GM21526 (cell line): ENCODE data around the gene RTP1.
"Not testable (repeated sequence)": the region's sequence is repeated elsewhere in the genome, so short reads cannot be mapped to it uniquely, and the experiment has no call there.

Experiments
- ATAC-seq: cut with Tn5 transposase; IDR thresholded peaks from one replicate; pipeline ENCODE4 v1.9.1; 2021; ENCODE audit warnings: moderate library complexity; ENCODE audit not compliant: unreplicated experiment, low FRiP score

Gene RTP1

GRCh38 chr3:187237741-187238140, 40.5 kb downstream of the RTP1 start:
- ATAC-seq, result no peak

- no peak for ATAC-seq
Observed at GRCh38 chr3:187238239-187238638, 41.0 kb downstream of the RTP1 start.

- not testable (repeated sequence) for ATAC-seq
Observed at GRCh38 chr3:187238835-187239234, 41.5 kb downstream of the RTP1 start.

- ATAC-seq, result no peak
Observed at GRCh38 chr3:187242435-187242834, 45.1 kb downstream of the RTP1 start.

GRCh38 chr3:187242900-187243299, 45.6 kb downstream of the RTP1 start:
- ATAC-seq, result no peak

- no peak for ATAC-seq
Observed at GRCh38 chr3:187243933-187244524, 46.7 kb downstream of the RTP1 start.

GRCh38 chr3:187247398-187247797, 50.1 kb downstream of the RTP1 start:
- no peak for ATAC-seq
